Measurements from ENCODE around the gene GNB1L. TPM values are rescaled to one million over a fixed set of nuclear protein-coding genes. Genes with fewer than 3 reads are reported as not detected.

The GNB1L gene
- total RNA-seq, 2 donors from 2014 or later, result 5.6 to 12.0 TPM

GRCh38 chr22:19889951-19890350, 35.3 kb upstream of the GNB1L start:
- no peak for TF ChIP-seq POLR2AphosphoS5 (IDR thresholded peaks at IDR 0.05)
- no peak for TF ChIP-seq POLR2A (IDR thresholded peaks at IDR 0.05)
- TF ChIP-seq CTCF (IDR thresholded peaks at IDR 0.05), result no peak
- no peaks in the 10 kb centered on the region for H3K9me3 ChIP-seq
- WGBS, result 97% methylated on average over 9 of the region's 9 CpGs
- DNase-seq (ENCODE audit: low spot score), result no peak
- peaks cover 21% of the 10 kb centered on the region for H3K4me1 ChIP-seq (replicated peaks)
- no peaks in the 10 kb centered on the region for H3K27me3 ChIP-seq (replicated peaks; ENCODE audit: insufficient read depth)
- no peak overlapping the region for H3K4me3 ChIP-seq
- intact Hi-C loops (cut with DNase I), result no loop called here
- no peaks in the 10 kb centered on the region for H3K36me3 ChIP-seq
- no peak overlapping the region for H3K27ac ChIP-seq

- intact Hi-C loops (cut with DNase I), result no loop called here
- no peaks in the 10 kb centered on the region for H3K9me3 ChIP-seq
- no peak for DNase-seq (ENCODE audit: low spot score)
- peaks cover 21% of the 10 kb centered on the region for H3K4me1 ChIP-seq (replicated peaks)
- no peak overlapping the region for H3K27ac ChIP-seq
- WGBS, result 92% methylated on average over 17 of the region's 17 CpGs
- H3K27me3 ChIP-seq (replicated peaks; ENCODE audit: insufficient read depth), result no peaks in the 10 kb centered on the region
- no peak overlapping the region for H3K4me3 ChIP-seq
- no peaks in the 10 kb centered on the region for H3K36me3 ChIP-seq
- TF ChIP-seq CTCF (IDR thresholded peaks at IDR 0.05) (no peak), POLR2AphosphoS5 (IDR thresholded peaks at IDR 0.05) (no peak)
These were observed 33.6 kb upstream of the GNB1L start for GRCh38 chr22:19888131-19888746.

GRCh38 chr22:19887256-19887985, 32.7 kb upstream of the GNB1L start:
- no peaks in the 10 kb centered on the region for H3K36me3 ChIP-seq
- H3K4me3 ChIP-seq, result no peak overlapping the region
- no peak overlapping the region for H3K27ac ChIP-seq
- WGBS, result 89% methylated on average over 16 of the region's 16 CpGs
- no peak for DNase-seq (ENCODE audit: low spot score)
- intact Hi-C loops (cut with DNase I), result no loop called here
- no peak for TF ChIP-seq POLR2A (IDR thresholded peaks at IDR 0.05)
- TF ChIP-seq CTCF (IDR thresholded peaks at IDR 0.05), result no peak
- peaks cover 13% of the 10 kb centered on the region for H3K4me1 ChIP-seq (replicated peaks)
- H3K9me3 ChIP-seq, result no peaks in the 10 kb centered on the region
- no peaks in the 10 kb centered on the region for H3K27me3 ChIP-seq (replicated peaks; ENCODE audit: insufficient read depth)

- no peak overlapping the region for H3K27ac ChIP-seq
- 76% methylated on average over 12 of the region's 12 CpGs for WGBS
- DNase-seq (ENCODE audit: low spot score), result no peak
- no peaks in the 10 kb centered on the region for H3K27me3 ChIP-seq (replicated peaks; ENCODE audit: insufficient read depth)
- TF ChIP-seq POLR2A (IDR thresholded peaks at IDR 0.05), result no peak
- no peaks in the 10 kb centered on the region for H3K9me3 ChIP-seq
- no peak overlapping the region for H3K4me3 ChIP-seq
- intact Hi-C loops (cut with DNase I), result no loop called here
- H3K4me1 ChIP-seq (replicated peaks), result peaks cover 6% of the 10 kb centered on the region
- H3K36me3 ChIP-seq, result no peaks in the 10 kb centered on the region
These were observed 32.1 kb upstream of the GNB1L start for GRCh38 chr22:19886605-19887255.

- Histone ChIP-seq H3K36me3 (no peaks in the 10 kb centered on the region), H3K27me3 (replicated peaks; ENCODE audit: insufficient read depth) (no peaks in the 10 kb centered on the region), H3K4me3 (no peak overlapping the region), H3K4me1 (replicated peaks) (no peaks in the 10 kb centered on the region), H3K27ac (no peak overlapping the region), H3K9me3 (no peaks in the 10 kb centered on the region)
- TF ChIP-seq CTCF (IDR thresholded peaks at IDR 0.05) (no peak), POLR2A (IDR thresholded peaks at IDR 0.05) (no peak), POLR2AphosphoS5 (IDR thresholded peaks at IDR 0.05) (no peak)
- no peak for DNase-seq (ENCODE audit: low spot score)
- WGBS, result 85% methylated on average over 15 of the region's 15 CpGs
- intact Hi-C loops (cut with DNase I), result no loop called here
These were observed 31.3 kb upstream of the GNB1L start for GRCh38 chr22:19885841-19886592.

Measured in prostate gland (tissue), 2 donors.